GM19452 (cell line): Measurements from ENCODE around the gene C14orf132.

Experiments
- ATAC-seq: cut with Tn5 transposase; IDR thresholded peaks from one replicate; pipeline ENCODE4 v1.9.1; 2021; ENCODE audit not compliant: unreplicated experiment

C14orf132 gene

DNA sequence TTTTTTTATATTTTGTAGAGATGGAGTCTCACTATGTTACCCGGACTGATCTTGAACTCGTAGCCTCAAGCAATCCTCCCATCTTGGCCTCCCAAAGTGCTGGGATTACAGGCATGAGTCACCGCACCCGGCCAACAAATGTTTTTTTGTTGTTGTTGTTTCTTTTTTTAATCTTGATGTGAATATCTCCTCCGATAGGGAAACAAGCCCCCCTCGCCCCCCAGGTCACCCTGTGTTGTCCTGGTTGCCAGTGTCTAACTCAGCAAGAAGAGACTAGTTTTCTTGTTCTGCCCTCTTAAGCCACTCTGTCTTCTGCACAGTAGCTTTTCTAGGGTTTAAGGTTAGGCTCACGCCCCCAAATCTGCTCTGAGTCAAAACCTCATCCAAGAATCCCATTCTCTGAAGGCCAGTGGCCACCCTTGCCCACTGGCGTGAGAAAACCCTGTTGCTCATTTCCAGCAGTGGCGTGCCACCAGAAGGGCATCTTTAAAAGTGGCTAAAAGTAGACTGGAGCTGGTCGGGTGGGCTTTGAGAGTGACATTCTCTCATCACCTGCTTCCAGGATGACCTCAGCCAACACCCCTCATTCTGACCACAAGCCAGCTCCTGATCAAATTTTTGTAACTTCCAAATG is 42.7 kb downstream of the C14orf132 start:
- ATAC-seq = no peak

DNA sequence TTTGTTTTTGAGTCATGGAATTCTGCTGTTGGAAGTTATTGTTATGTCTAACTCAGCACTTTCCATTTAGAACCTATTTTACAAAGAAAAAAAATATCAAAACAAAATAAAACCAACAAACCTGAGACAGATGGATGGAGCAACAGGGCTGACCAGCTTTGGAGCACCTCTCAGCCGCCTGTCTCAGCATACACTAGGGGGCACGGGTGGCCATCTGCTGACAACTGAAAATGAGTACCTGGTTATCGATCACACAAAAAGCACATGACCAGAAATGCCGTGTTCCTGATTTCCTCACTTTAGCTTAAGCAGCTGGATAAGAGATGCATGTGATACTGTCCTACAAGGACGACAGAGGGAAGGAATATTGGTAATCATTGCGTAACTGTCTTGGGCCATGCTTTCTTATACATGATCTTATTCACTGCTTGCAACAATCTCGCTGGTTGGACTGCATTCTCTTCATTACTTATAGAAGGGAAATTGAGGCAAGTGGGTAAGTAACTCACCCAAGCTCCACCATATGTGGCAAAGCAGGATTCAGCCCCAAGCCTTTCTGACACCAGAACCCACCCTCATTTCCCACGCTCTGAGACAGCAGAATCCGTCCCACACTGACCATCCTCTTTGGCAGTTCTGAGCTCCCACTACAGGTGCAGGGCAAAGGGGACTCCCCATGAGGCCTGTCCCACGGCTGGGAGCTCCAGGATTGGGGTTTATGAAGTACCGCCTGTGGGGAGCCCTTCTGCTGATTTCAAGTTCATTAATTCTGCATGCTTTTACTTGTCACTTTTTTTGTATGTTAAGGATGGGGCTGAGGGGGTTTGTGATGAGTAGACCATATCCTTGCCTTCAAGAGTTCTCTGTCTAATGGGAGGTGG is 43.5 kb downstream of the C14orf132 start:
- no peak for ATAC-seq

DNA sequence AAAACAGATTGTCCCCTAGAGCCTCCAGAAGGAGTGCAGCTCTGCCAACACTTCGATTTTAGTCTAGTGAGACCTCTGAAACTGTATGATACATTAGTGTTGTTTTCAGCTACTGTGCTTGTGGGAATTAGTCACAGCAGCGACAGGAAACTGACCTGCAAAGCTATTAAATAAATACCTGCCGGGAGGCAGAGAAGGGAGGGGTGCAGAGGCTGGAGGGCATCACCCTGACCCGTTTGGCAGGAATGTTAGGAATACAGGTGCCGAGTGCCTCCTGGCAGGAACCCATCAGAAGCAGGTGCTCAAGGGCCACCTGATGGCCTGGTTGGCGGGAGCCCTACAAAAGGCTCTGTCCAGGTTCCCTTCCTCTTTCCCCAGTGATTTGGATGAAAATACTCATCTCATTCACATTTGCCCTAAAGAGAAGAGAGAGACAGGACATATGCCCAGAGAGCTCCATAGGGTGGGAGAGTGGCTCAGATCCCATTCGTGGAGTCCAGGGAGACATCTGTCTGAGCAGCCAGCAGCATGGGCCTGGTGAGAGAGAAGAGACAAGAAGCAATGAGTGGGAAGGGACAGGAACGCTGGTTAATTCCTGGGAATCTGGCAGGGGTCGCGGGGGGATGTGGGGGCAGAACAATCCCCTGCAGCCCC is 44.6 kb downstream of the C14orf132 start:
- ATAC-seq = no peak

DNA sequence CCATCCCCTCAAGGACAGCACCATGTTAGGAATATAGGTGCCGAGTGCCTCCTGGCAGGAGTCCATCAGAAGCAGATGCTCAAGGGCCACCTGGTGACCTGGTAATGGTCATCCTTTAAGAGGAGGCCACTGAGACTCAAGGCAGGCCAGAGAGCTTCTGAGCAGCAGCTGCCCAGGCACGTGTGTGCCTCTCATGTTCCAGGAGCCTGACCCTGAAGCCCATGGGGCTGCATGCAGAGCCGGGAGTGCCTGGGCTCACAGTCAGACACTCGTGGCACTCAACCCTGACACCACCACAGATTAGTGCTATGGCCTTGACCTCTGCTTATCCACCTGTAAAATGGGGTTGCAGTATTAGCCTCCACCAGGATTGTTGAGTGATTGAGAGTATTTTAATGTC is 45.6 kb downstream of the C14orf132 start:
- ATAC-seq = no peak

DNA sequence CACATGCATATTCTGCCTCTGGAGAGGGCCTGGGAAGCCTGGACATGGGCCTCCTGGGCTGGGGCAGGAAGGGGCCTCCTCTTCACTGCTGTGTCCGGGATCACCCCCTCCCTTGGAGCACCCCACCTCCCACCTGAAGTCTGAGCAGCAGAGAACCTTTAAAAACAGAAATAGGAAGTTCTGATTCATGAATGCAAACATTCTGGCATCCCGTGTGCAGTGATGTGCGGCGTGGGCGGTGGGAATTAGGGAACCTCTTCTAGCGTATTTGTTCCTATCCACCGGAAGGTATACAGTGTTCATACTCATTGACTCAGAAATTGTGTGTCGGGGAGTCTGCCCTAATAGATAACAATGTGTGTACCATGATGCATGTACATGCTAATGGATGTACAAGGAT is 46.2 kb downstream of the C14orf132 start:
- ATAC-seq = no peak

DNA sequence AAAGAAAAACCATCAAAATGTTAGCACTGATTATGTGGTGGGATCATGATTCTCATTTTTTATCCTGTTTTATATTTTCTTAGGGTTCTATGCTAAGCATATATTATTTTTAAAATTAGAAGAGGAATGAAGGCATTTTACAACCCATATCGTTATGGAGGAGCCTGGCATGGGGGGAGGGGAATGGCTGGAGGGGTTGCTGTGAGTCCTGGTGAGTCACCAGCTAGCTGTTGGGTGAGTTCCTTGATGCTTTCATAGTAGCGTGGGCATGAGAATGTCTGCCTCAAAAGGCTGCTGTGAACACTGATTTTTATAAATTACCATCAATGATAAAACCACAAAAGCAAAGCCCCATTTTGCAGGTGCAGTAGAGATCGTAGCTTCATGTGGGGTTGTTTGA is 46.9 kb downstream of the C14orf132 start:
- no peak for ATAC-seq

DNA sequence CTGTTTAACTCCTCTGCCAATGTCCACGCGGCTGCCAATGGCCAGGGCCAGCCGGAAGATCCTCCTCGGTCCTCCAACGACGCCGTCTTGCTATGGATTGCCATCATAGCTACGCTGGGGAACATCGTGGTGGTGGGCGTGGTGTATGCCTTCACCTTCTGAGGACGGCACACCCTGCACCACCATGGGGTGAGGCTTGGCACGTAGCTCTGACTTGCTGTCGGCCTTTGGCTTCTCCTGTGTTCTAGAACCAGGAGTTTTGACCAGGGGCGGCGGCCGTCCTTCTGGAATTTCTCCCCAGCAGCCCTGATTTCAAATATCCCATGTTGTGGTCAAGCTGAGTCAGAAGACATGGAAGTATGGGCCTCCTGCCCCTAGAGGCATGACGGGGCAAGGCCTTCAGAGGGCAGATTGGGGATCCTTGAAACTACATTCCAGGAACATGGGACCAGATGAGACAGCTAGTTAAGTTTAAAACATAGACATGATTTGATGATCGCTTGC is 47.5 kb downstream of the C14orf132 start:
- ATAC-seq = no peak

DNA sequence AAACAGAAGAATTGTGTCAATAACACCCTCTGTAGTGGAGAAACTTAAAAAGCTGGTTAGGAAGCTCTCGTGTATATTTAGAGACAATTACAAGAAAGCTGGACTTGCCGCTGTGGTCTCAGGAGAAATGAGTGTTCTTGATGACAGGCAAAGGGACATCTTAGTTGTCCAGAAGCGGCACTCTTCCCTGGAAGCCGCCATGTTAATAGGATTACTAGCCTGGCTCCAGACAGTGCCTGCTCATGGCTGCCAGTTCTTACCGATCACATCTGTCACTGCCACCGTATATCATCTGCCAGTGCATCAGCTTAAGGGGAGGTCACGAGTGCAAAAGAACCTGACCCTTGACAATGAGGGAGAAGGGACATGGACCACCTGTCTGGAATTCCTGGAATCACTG is 48.9 kb downstream of the C14orf132 start:
- ATAC-seq = no peak

DNA sequence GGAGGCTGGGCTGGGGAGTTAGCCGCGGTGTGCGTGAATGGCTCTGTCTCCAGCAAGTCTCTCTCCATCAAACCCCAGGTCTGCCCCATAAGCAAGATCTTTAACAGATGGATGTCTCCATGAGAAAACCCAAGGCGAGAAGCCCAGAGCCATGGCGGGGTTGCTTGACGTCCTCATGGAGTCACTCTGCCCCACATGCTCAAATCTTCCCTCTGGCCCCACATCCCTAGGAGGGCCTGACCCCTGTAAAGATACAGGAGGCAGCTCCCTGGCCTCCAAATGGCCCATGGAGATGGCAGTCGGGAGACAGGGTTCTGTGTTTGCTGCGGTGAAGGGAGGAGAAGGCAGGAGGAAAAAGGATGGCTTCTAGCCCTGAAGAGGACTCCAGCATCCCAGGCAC is 49.3 kb downstream of the C14orf132 start:
- ATAC-seq = no peak

DNA sequence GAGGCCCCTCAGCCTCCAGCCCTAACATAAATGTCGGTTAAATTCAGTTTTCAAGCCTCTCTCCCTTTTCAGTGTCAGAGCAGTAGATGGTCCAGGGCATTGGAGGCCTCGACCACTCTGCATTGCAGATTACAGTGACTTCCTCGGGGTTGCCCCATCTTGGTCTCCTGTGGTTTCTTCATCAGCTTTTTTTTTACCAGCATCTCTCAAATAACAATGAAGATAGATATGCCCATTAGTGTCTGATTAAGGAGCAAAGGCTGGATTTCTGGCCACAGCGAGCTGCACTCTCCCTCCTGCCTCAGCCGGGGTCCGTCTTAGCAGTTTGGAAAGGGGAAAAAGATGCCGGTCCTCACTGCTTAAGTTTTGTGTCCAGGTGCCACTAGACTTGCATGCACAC is 49.7 kb downstream of the C14orf132 start:
- no peak for ATAC-seq

DNA sequence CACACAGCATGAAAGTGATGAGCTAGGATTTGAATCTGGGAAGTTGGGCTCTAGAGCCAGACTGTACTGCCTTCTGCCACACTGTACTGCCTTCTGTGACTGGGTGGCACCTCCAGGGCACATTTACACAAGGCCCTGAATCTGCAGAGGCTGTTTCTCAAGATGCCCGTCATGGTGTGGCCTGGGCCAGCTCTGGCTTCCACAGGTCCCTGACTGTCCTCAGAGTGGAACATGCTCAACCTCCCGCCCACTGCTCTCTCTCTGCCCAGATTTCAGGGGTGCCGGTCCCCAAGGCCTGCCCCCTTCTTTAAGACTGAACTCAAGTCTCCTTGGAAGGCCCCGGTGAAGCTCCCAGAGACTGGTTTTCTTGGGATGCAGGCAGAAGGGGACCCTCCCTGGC is 50.2 kb downstream of the C14orf132 start:
- no peak for ATAC-seq

DNA sequence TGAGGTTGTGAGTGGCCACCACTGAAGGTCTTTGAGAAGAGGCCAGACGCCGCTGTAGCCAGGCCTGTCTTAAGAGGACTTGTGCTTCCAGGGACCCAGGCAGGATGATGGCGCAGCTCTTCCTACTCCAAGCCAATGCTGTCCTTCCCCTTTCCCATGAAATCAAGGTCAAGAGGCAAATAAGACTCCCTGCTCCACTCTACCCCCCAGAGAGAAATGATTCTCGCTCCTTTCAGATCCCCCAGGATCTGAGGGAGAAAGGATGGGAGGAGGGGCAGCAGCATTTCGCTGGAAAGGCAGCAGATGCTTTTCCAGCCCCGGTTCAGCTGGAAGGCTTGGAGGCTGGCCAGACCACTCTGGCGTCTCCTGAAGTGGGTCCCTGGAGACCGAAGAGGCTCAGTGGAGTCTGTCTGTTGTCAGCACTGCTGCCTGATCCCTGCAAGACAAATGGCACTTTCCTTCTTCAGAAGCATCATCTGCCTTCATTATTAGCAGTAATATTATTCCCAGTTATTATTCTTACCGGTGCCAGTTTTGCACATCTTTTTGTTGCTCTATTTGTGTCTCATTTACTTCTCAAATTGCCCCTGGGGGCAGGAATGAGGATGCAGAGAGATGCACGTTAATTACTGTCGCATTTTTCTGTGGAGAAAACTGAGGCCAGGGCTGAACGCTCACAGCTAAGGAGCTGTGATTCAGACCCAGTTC is 51.4 kb downstream of the C14orf132 start:
- no peak for ATAC-seq

DNA sequence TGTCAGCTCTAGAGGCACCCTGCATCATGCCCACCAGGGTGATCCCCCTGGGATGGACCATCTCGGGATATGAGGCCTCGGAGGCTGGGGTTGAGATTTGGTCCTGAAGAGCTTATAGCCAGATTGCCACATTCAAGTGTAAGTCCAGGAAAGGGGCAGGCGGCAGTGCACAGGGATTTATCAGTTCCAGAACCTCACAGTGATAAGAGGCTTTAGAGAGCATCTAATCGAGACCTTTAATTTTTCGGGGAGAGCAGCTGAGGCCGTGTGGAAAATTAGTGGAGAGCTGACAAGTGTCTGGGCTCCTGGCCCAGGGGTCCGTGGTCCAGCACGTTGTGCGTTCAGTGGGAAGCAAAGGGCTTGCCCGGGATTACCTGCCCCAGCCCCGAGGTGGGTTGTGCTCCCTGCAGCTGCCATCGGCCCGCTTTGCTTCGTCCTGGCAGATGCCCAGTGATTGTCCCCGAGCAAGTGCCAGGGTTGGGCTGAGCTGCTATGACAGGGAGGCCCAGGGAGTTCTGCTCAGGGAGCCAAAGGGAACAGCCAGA is 52.1 kb downstream of the C14orf132 start:
- ATAC-seq = no peak

DNA sequence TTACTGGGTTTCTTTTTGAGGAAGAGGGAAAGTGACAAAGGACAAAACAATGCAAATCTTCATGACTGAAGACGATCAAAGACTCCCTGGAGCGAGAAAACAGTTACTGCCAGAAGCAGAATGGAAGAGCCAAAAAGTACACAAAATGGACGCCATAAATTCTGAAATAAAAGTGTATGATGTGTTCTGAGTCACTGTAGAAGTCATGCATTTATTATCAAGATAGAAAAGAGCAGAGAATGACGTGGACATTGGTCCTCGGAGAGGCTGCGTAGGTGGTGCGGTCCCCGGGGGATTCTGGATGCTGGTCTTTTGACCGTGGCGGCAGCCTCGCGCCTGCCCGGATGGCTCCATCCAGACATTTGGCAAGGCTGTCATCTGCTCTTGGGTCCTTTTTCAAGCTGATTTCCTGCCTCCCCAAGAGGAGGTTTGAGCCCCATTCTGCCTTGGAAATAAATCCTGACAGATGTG is 52.8 kb downstream of the C14orf132 start:
- ATAC-seq = no peak

DNA sequence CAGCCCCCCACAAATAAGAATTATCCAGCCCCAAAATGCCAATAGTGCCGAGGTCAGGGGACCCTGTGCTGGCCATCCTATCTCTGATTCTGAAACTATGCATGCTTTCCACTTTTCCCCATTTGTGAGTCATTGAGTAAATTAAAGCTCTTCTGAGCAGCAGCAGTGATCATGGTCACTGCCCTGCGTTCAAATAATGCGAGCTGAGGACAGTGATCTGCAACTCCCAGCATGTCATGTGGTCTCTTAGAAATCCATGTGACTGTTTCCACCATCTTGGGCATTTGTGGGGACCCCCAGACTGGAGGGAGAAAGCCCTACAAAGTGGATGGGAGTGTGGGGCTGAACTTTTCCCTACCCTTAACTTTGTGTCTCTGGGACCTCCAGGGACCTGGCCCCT is 53.8 kb downstream of the C14orf132 start:
- ATAC-seq = no peak

DNA sequence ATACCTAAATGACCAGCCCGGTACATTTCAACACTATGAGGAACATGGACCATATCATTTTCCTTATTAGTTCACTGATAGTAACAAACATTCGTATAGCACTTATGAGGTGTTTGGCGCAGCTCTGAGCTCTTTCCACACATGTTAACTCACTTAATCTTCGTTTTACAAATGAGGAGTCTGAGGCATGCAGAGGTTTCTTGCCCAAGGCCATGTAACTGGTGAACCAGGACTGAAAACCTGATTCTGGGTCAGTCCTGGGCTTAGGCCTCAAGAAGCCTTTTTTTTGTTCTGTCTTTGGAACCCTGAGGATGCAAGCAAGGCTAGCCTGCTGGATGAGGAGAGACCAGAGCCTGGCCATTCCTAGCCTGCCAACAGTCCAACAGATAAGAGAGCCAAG is 55.0 kb downstream of the C14orf132 start:
- ATAC-seq = no peak

DNA sequence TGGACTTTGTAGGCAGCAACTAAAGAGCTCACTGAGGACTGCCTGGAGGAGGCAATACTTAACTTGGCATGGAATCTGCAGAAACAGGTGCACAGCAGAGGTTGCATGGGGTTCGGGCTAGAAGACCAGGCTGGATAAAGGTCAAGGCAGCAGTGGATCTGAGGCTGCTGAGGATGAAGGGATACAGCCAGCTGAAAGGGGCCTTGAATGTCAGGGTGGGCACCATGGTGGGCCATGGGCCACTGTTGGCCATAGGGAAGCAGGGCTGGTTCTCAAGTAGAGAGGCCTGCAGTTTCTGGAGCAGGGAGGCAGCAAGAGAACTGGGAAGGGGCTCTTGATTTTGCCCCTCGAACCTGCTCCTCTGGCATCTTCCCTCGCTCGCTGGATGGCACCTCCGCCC is 55.5 kb downstream of the C14orf132 start:
- ATAC-seq = no peak

DNA sequence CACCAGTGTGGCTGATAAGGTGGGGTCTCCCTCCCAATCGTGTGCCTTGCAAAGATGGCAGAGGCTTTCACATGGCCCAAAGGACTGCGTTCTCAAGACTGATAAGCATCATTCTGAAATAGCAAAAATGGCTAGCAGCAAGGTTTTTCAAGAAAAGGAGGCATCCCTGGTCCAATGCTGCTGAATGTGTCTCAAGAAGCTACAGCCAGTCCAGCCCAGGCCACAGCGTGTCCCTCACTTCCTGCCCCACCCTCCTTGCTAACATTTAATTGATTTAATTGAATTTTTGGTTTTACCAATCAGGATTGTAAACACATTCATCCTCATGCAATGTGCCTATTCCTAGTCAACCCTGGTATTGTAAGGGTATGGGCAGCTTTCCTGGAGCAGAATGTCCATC is 55.9 kb downstream of the C14orf132 start:
- no peak for ATAC-seq

DNA sequence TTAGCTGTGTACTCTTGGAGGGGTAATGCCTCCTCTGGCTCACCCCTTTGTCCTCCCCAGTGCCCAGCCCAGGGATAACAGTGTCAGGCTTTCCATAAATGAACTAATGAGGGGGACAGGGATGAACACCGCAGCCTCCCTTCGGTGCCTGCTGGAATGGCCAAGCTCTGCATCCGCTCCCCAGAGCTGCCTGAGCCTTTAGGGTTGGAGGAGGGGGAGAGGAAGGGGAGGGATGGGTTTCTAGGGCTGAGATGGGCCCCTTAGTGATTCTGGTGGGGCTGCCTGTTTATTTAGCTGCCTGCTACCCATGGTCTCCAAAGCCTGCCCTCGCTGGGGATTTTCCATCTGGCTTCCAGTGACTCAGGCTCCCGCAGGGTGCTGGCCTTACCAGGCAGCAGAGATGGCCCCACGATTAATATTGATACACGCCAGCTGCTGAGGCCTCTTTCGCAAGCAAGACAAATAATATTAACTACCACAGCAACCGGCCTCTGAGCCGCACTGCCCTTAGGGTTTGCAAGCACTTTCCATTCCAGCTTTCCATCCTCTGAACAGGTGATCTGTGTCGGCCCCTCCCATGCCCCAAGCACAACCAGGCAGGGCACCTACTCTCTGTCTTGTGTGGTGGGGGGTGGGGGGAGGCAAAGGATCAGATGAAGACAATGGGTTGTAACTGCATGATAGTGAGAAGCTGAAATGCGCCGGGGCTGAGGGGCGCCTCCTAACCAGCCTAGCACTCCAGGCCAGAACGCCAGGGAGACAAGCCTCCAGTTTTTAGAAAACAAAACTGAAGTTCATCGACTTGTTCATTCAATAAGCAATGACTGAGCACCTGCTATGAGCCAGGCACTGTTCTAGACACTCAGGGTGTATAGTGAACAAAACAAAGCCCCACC is 56.7 kb downstream of the C14orf132 start:
- ATAC-seq = no peak
